SK-N-SH treated with all-trans-retinoic acid at 6 μM for 48 hours (cell line): Measurements from ENCODE around the gene SOS1.

Experiments used
- ATAC-seq: fragments of 200-7000 bp; cut with Tn5 transposase; 3 replicates; pipeline ENCODE4 v1.9.1; 2020; ENCODE audit warnings: mild to moderate bottlenecking, moderate library complexity
- ARNTL ChIP-seq: fragments of 450-650 bp; formaldehyde crosslinking; IDR thresholded peaks from 2 replicates; pipeline ENCODE4 v1.5.0; 2020; ENCODE audit warnings: low read depth, mild to moderate bottlenecking, moderate library complexity, borderline replicate concordance
- BACH2 ChIP-seq: fragments of 250-450 bp; sonication (Bioruptor Pico); IDR thresholded peaks from 2 replicates; pipeline ENCODE4 v1.9.0; 2021; ENCODE audit warnings: mild to moderate bottlenecking, borderline replicate concordance
- CREB5 ChIP-seq: fragments of 250-450 bp; sonication (Bioruptor Pico); IDR thresholded peaks from 2 replicates; pipeline ENCODE4 v1.5.1; 2020; ENCODE audit warnings: low read depth, mild to moderate bottlenecking, moderate library complexity
- CSDC2 ChIP-seq: fragments of 250-450 bp; sonication (Bioruptor Pico); IDR thresholded peaks from 2 replicates; pipeline ENCODE4 v1.5.0; 2020; ENCODE audit warnings: mild to moderate bottlenecking, moderate library complexity
- CSRNP3 ChIP-seq: fragments of 250-450 bp; sonication (Bioruptor Pico); IDR thresholded peaks from 2 replicates; pipeline ENCODE4 v1.5.1; 2021; ENCODE audit warnings: mild to moderate bottlenecking, moderate library complexity
- ESRRG ChIP-seq: fragments of 250-450 bp; sonication (Bioruptor Pico); IDR thresholded peaks from 2 replicates; pipeline ENCODE4 v1.6.1; 2021; ENCODE audit warnings: mild to moderate bottlenecking
- GLIS3 ChIP-seq: fragments of 250-450 bp; sonication (Bioruptor Pico); IDR thresholded peaks from 2 replicates; pipeline ENCODE4 v1.5.0; 2020; ENCODE audit warnings: mild to moderate bottlenecking, moderate library complexity
- ISL1 ChIP-seq: fragments of 250-450 bp; sonication (Bioruptor Pico); IDR thresholded peaks from 2 replicates; pipeline ENCODE4 v2.1.2; 2022; ENCODE audit warnings: mild to moderate bottlenecking, moderate library complexity
- OSR1 ChIP-seq: fragments of 250-450 bp; sonication (Bioruptor Pico); IDR thresholded peaks from 2 replicates; pipeline ENCODE4 v1.8.0; 2022; ENCODE audit warnings: moderate library complexity, mild to moderate bottlenecking, inconsistent platforms
- PATZ1 ChIP-seq: fragments of 250-450 bp; sonication (Bioruptor Pico); IDR thresholded peaks from 2 replicates; pipeline ENCODE4 v1.8.0; 2020; ENCODE audit warnings: mild to moderate bottlenecking, moderate library complexity, borderline replicate concordance
- PPARA ChIP-seq: fragments of 250-450 bp; sonication (Bioruptor Pico); IDR thresholded peaks from 2 replicates; pipeline ENCODE4 v1.5.0; 2020; ENCODE audit warnings: mild to moderate bottlenecking, borderline replicate concordance
- RARB ChIP-seq: fragments of 250-450 bp; sonication (Bioruptor Pico); IDR thresholded peaks from 2 replicates; pipeline ENCODE4 v1.8.0; 2021; ENCODE audit warnings: mild to moderate bottlenecking, moderate library complexity
- SNAI2 ChIP-seq: fragments of 250-450 bp; sonication (Bioruptor Pico); IDR thresholded peaks from 2 replicates; pipeline ENCODE4 v1.5.0; 2020; ENCODE audit warnings: mild to moderate bottlenecking, moderate library complexity
- TOX ChIP-seq: fragments of 250-450 bp; sonication (Bioruptor Pico); IDR thresholded peaks from 2 replicates; pipeline ENCODE4 v1.8.0; 2021; ENCODE audit warnings: mild to moderate bottlenecking, moderate library complexity, borderline replicate concordance
- TSHZ2 ChIP-seq: fragments of 250-450 bp; sonication (Bioruptor Pico); IDR thresholded peaks from 2 replicates; pipeline ENCODE4 v1.5.0; 2020; ENCODE audit warnings: mild to moderate bottlenecking, moderate library complexity
- ZC3H10 ChIP-seq: fragments of 250-450 bp; sonication (Bioruptor Pico); IDR thresholded peaks from 2 replicates; pipeline ENCODE4 v1.5.1; 2021; ENCODE audit warnings: mild to moderate bottlenecking, moderate library complexity
- ZFP3 ChIP-seq: fragments of 250-450 bp; sonication (Bioruptor Pico); IDR thresholded peaks from 2 replicates; pipeline ENCODE4 v1.5.0; 2020; ENCODE audit warnings: mild to moderate bottlenecking, moderate library complexity
- ZFP30 ChIP-seq: fragments of 450-650 bp; formaldehyde crosslinking; IDR thresholded peaks from 2 replicates; pipeline ENCODE4 v1.5.0; 2022; ENCODE audit warnings: mild to moderate bottlenecking, moderate library complexity
- ZNF565 ChIP-seq: fragments of 450-650 bp; formaldehyde crosslinking; conservative IDR thresholded peaks from 2 replicates; pipeline ENCODE4 v1.5.0; 2020; ENCODE audit warnings: low read depth, mild to moderate bottlenecking, moderate library complexity
- ZNF70 ChIP-seq: fragments of 450-650 bp; formaldehyde crosslinking; IDR thresholded peaks from 2 replicates; pipeline ENCODE4 v1.5.0; 2020; ENCODE audit warnings: mild to moderate bottlenecking, moderate library complexity
- ZNF8 ChIP-seq: fragments of 450-650 bp; formaldehyde crosslinking; IDR thresholded peaks from 2 replicates; pipeline ENCODE4 v1.5.0; 2020; ENCODE audit warnings: mild to moderate bottlenecking, moderate library complexity
- TF ChIP-seq, protein P1 (sequence below): fragments of 250-450 bp; sonication (Bioruptor Pico); IDR thresholded peaks from 2 replicates; pipeline ENCODE4 v1.8.0; 2021; ENCODE audit warnings: low read depth, mild to moderate bottlenecking, moderate library complexity, borderline replicate concordance

Gene SOS1

DNA sequence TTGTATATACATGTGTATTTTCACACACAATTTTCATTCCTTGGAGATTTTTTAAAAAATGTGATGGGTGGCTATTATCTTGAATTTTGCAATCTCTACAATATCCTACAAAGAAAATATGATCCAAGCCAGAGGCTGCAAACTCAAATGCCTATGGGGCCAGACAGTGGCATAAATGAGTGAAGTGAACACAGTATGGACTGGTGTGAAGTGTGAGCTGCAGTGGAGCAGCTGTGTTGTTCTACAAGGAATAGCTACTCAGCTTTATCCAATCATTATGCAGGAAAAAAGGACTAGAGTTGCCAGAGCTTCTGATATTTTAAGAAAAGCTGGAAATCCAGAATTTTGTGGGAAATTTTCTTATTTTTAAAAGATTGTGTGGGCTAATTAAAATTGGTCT is 169.1 kb downstream of the SOS1 start:
- no peak for ATAC-seq
- no peak for TF ChIP-seq BACH2 (CRISPR knock-in tag)
- TF ChIP-seq CREB5, result no peak
- no peak for TF ChIP-seq TOX
- no peak for TF ChIP-seq ESRRG (CRISPR knock-in tag)
- TF ChIP-seq, protein P1, sequence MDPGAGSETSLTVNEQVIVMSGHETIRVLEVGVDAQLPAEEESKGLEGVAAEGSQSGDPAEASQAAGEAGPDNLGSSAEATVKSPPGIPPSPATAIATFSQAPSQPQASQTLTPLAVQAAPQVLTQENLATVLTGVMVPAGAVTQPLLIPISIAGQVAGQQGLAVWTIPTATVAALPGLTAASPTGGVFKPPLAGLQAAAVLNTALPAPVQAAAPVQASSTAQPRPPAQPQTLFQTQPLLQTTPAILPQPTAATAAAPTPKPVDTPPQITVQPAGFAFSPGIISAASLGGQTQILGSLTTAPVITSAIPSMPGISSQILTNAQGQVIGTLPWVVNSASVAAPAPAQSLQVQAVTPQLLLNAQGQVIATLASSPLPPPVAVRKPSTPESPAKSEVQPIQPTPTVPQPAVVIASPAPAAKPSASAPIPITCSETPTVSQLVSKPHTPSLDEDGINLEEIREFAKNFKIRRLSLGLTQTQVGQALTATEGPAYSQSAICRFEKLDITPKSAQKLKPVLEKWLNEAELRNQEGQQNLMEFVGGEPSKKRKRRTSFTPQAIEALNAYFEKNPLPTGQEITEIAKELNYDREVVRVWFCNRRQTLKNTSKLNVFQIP, result no peak
- no peak for TF ChIP-seq ZNF8 (CRISPR knock-in tag)
- TF ChIP-seq CSDC2 (CRISPR knock-in tag), result no peak
- TF ChIP-seq ZNF70 (CRISPR knock-in tag), result no peak
- TF ChIP-seq PPARA (CRISPR knock-in tag), result no peak
- TF ChIP-seq SNAI2 (CRISPR knock-in tag), result no peak
- TF ChIP-seq OSR1, result no peak
- no peak for TF ChIP-seq ZC3H10 (CRISPR knock-in tag)
- no peak for TF ChIP-seq ISL1 (CRISPR knock-in tag)
- TF ChIP-seq TSHZ2 (CRISPR knock-in tag), result no peak
- TF ChIP-seq ARNTL (CRISPR knock-in tag), result no peak
- TF ChIP-seq ZFP30 (CRISPR knock-in tag), result no peak
- TF ChIP-seq GLIS3 (CRISPR knock-in tag), result no peak
- TF ChIP-seq ZNF565 (CRISPR knock-in tag), result no peak
- no peak for TF ChIP-seq ZFP3 (CRISPR knock-in tag)
- TF ChIP-seq, all 23 proteins: peak for 0

DNA sequence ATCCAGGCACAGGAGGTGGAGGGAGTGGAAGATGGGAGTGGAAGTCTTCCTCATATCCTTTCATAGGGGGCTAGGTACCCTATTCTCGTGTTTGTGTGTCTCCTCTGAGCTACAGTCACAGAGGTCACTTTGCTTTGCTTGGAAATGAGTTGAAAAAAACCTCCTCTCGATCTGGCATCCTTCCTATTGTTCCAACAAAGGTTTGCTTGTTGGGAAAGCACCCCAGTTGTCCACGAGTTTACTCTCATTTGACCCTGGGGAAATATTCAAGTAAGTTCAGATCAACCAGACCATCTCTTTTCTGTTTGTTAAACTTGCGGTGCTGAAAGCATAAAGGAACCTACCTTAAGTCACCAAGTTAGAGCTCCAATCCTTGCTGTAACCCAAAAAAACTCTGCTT is 171.9 kb downstream of the SOS1 start:
- TF ChIP-seq CSDC2 (CRISPR knock-in tag) (no peak), PATZ1 (no peak), ZNF70 (CRISPR knock-in tag) (no peak), ZNF8 (CRISPR knock-in tag) (no peak), OSR1 (no peak), ESRRG (CRISPR knock-in tag) (no peak), BACH2 (CRISPR knock-in tag) (no peak), ZFP3 (CRISPR knock-in tag) (no peak), CSRNP3 (no peak), RARB (no peak), SNAI2 (CRISPR knock-in tag) (no peak), CREB5 (no peak), PPARA (CRISPR knock-in tag) (no peak), ZC3H10 (CRISPR knock-in tag) (no peak), ISL1 (CRISPR knock-in tag) (no peak), TOX (no peak), TSHZ2 (CRISPR knock-in tag) (no peak)
- TF ChIP-seq, protein P1, result no peak
- TF ChIP-seq, all 23 proteins: peak for 0
- ATAC-seq, result no peak
